IMR-90 (cell line): ENCODE measurements around the gene AHNAK. TPM values are rescaled to one million over a fixed set of nuclear protein-coding genes. Genes with fewer than 3 reads are reported as not detected.

Experiments
- ATAC-seq: fragments of 200-7000 bp; cut with Tn5 transposase; 2 replicates; pipeline ENCODE4 v1.9.1; 2020; ENCODE audit warnings: low read depth, mild to moderate bottlenecking, moderate library complexity
- BruUV-seq: library from RNA; stranded (reverse); fragments of 400-500 nt; replicated peaks from 2 replicates; lab custom pipeline; 2021; lab: Mats Ljungman, UMichigan
- CTCF ChIA-PET: fragments of 300-600 bp; formaldehyde crosslinking; extraction: SDS; loops from one replicate; lab custom pipeline; 2021; ENCODE audit warnings: antibody characterized with exemption; lab: Yijun Ruan, JAX
- POLR2A ChIA-PET: fragments of 300-600 bp; sonication (Branson Sonifier 250); formaldehyde crosslinking; loops from one replicate; lab custom pipeline; 2022; ENCODE audit warnings: antibody characterized with exemption; ENCODE audit not compliant: unreplicated experiment; lab: Charles Lee
- DNase-seq: peaks from one replicate; pipeline ENCODE4 v3.0.0; 2013
- H2AFZ ChIP-seq: replicated peaks from 2 replicates; pipeline ENCODE3; 2013; ENCODE audit warnings: low read length, mild to moderate bottlenecking; ENCODE audit not compliant: poor library complexity
- H2AK5ac ChIP-seq: 2 replicates; pipeline ENCODE4 v1.6.1; 2013; ENCODE audit warnings: low read depth, low read length, inconsistent platforms
- H2AK9ac ChIP-seq: replicated peaks from 2 replicates; pipeline ENCODE3; 2013; ENCODE audit warnings: mild to moderate bottlenecking, low read depth, low read length, moderate library complexity; ENCODE audit not compliant: poor library complexity
- H2BK120ac ChIP-seq: 2 replicates; pipeline ENCODE4 v1.6.1; 2013; ENCODE audit warnings: low read depth, low read length, inconsistent platforms
- H2BK15ac ChIP-seq: 3 replicates; pipeline ENCODE4 v1.6.1; 2013; ENCODE audit warnings: low read depth, low read length, inconsistent platforms
- H2BK20ac ChIP-seq: 2 replicates; pipeline ENCODE4 v1.6.1; 2013; ENCODE audit warnings: low read depth, mild to moderate bottlenecking, inconsistent platforms, low read length, moderate library complexity
- H2BK5ac ChIP-seq: 2 replicates; pipeline ENCODE4 v1.6.1; 2013; ENCODE audit warnings: mild to moderate bottlenecking, low read depth, low read length, inconsistent platforms; ENCODE audit not compliant: poor library complexity, severe bottlenecking
- H3K14ac ChIP-seq: replicated peaks from 2 replicates; pipeline ENCODE4 v1.6.1; 2013; ENCODE audit warnings: low read depth, low read length, inconsistent platforms
- H3K18ac ChIP-seq: 2 replicates; pipeline ENCODE4 v1.6.1; 2013; ENCODE audit warnings: low read depth, low read length, control low read depth
- H3K23ac ChIP-seq: 2 replicates; pipeline ENCODE4 v1.6.1; 2013; ENCODE audit warnings: low read depth, low read length, inconsistent platforms
- H3K27ac ChIP-seq: 2 replicates; pipeline ENCODE4 v1.5.1; 2013; ENCODE audit warnings: mild to moderate bottlenecking, control low read depth, low read length; ENCODE audit not compliant: insufficient read depth
- H3K27me3 ChIP-seq: 2 replicates; pipeline ENCODE4 v1.6.1; 2013; ENCODE audit warnings: low read length; ENCODE audit not compliant: control insufficient read depth, insufficient read depth
- H3K36me3 ChIP-seq: 2 replicates; pipeline ENCODE4 v1.6.1; 2013; ENCODE audit warnings: low read length, mixed read lengths; ENCODE audit not compliant: control insufficient read depth, insufficient read depth
- H3K4ac ChIP-seq: 2 replicates; pipeline ENCODE4 v1.6.1; 2013; ENCODE audit warnings: low read depth, low read length, inconsistent platforms
- H3K4me1 ChIP-seq: 2 replicates; pipeline ENCODE4 v1.6.1; 2013; ENCODE audit warnings: low read length, mixed read lengths; ENCODE audit not compliant: control insufficient read depth, insufficient read depth
- H3K4me2 ChIP-seq: 2 replicates; pipeline ENCODE4 v1.6.1; 2013; ENCODE audit warnings: low read depth, mild to moderate bottlenecking, control low read depth, low read length, moderate library complexity
- H3K4me3 ChIP-seq: 2 replicates; pipeline ENCODE4 v1.5.1; 2013; ENCODE audit warnings: low read depth, mild to moderate bottlenecking, control low read depth, low read length, moderate library complexity; ENCODE audit not compliant: insufficient read depth
- H3K56ac ChIP-seq: 2 replicates; pipeline ENCODE4 v1.6.1; 2013; ENCODE audit warnings: low read length, inconsistent platforms; ENCODE audit not compliant: insufficient read depth; ENCODE audit errors: extremely low read depth
- H3K79me1 ChIP-seq, 2 experiments: 2 replicates each; pipeline ENCODE4 v1.6.1; 2013; ENCODE audit warnings: low read length in 2 of 2, inconsistent platforms in 1 of 2, low read depth in 1 of 2
- H3K9ac ChIP-seq: 2 replicates; pipeline ENCODE4 v1.6.1; 2013; ENCODE audit warnings: low read depth, low read length, control low read depth
- H3K9me1 ChIP-seq: 2 replicates; pipeline ENCODE4 v1.6.1; 2013; ENCODE audit warnings: low read length, inconsistent platforms; ENCODE audit not compliant: insufficient read depth
- H3K9me3 ChIP-seq: 2 replicates; pipeline ENCODE4 v1.6.1; 2013; ENCODE audit warnings: low read length; ENCODE audit not compliant: control insufficient read depth, insufficient read depth
- H4K20me1 ChIP-seq: 2 replicates; pipeline ENCODE4 v1.6.1; 2013; ENCODE audit warnings: low read length, inconsistent platforms; ENCODE audit not compliant: insufficient read depth
- H4K5ac ChIP-seq: 2 replicates; pipeline ENCODE4 v1.6.1; 2013; ENCODE audit warnings: mild to moderate bottlenecking, low read depth, low read length, control low read depth
- H4K8ac ChIP-seq, 2 experiments: 2 replicates each; pipeline ENCODE4 v1.6.1; 2013; ENCODE audit warnings: low read depth in 2 of 2, low read length in 2 of 2, control low read depth in 1 of 2, inconsistent platforms in 1 of 2
- H4K91ac ChIP-seq: 2 replicates; pipeline ENCODE4 v1.6.1; 2013; ENCODE audit warnings: low read depth, low read length, inconsistent platforms; ENCODE audit not compliant: insufficient read depth
- MAZ ChIP-seq: IDR thresholded peaks from 2 replicates; pipeline ENCODE4 v1.6.1; 2012; ENCODE audit warnings: low read depth, mild to moderate bottlenecking, low read length, improper control_type of control experiment, moderate library complexity, borderline replicate concordance
- NFE2L2 ChIP-seq: fragments of 150-350 bp; IDR thresholded peaks from 2 replicates; pipeline ENCODE4 v1.6.1; 2016; ENCODE audit warnings: low read depth, mild to moderate bottlenecking, low read length
- WGBS, 2 experiments: methylation state at CpG; one replicate each; pipeline versions ENCODE4 v1.1.5 to v1.1.7; 2013; ENCODE audit warnings: missing lambda C conversion rate in 2 of 2; ENCODE audit not compliant: insufficient read length in 1 of 2; ENCODE audit errors: extremely low coverage in 2 of 2; 5-methylcytosine and 5-hydroxymethylcytosine counted together
- dilution Hi-C: fragments of 300-500 bp; cut with HindIII; formaldehyde crosslinking; loops from one replicate; pipeline ENCODE4 v1.14.3; 2018; ENCODE audit warnings: low sequenced_read_pairs; ENCODE audit not compliant: unreplicated experiment
- in situ Hi-C: fragments of 300-500 bp; cut with MboI; formaldehyde crosslinking; loops from 3 replicates; pipeline ENCODE4 v1.14.3; 2019; ENCODE audit warnings: low sequenced_read_pairs, inconsistent platforms, mixed read lengths
- intact Hi-C: fragments of 100-400 bp; cut with micrococcal nuclease; formaldehyde crosslinking; loops from 2 replicates; pipeline ENCODE4 v1.10.0; 2022
- polyA plus RNA-seq, 3 experiments: library from polyadenylated mRNA; depleted of rRNA; stranded (reverse); fragments of >200 nt; gene quantifications; 2 replicates each; pipeline ENCODE4 v1.2.3, GENCODE V29; 2012; ENCODE audit warnings: low replicate concordance in 1 of 3
- total RNA-seq: library from RNA; depleted of rRNA; stranded (reverse); fragments of >200 nt; gene quantifications from 2 replicates; pipeline ENCODE4 v1.2.3, GENCODE V29; 2012

The AHNAK gene
- total and polyA plus RNA-seq, 2 of the 4 experiments (the other 2 are of a cell fraction): 95.1 to 695 TPM

DNA sequence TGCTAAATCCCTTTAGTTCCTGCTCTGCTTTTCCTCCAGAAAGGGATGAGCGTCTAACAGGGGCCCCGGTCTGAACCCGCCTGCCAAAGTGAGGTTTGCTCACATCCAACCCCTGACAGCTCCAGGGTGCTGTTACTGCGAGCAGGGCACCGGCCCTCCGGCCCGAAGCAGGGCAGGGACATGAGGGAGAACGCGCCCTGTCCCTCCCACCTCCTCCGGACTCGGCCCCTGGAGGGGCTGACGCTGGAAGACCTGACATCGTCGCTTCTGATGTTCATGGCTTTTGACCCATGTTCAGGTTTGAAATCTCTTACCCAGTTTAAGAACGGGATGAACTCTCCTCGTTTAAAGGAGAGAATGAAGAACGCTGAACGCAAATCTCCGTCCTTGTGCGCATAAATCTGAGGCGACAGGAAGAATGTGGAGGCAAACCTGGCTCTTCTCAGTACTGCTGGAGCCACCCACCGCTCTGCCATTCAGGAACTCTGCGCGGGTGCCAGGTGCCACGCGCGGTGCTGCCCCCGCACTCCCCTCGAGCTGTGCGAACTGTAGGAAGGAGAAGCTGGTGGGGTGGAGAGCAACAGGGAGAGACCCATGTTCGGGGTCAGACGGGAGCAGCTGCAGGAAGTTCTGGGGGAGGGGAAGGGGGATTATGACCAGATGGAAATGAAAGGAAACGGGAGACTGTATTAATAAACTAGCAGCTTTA lies 27.9 kb upstream of the AHNAK start:
- peak overlapping the region; percentile 45; the same call in 1 of the 3 replicates for H2BK15ac ChIP-seq
- H3K9me1 ChIP-seq: peaks cover 11% of the 10 kb centered on the region
- POLR2A ChIA-PET: interaction anchor here (0.6 to 1.6 kb wide), 14 partner anchors 8 to 794 kb away, joined by 3 to 15 read pairs (median 4); partner anchors contain the start of genes C11orf98, CSKMT, GANAB and LRRN4CL
- WGBS, 2 experiments: 0% methylated on average over 28 of the region's 33 CpGs; no CpG with 5 or more reads in 1 of the 2 experiments
- peak overlapping the region; percentile 81 for H3K4me2 ChIP-seq
- H3K56ac ChIP-seq: peak overlapping the region; percentile 98
- peak overlapping the region; percentile 91 for H3K27ac ChIP-seq
- H4K5ac ChIP-seq: peak overlapping the region; percentile 84
- H4K20me1 ChIP-seq: peaks cover 35% of the 10 kb centered on the region
- TF ChIP-seq MAZ (peak; percentile 19; the same call in 1 of the 2 replicates), NFE2L2 (no peak)
- peak overlapping the region; percentile 97 to 99 for H4K8ac ChIP-seq
- H2AFZ ChIP-seq: peak overlapping the region; percentile 91
- intact Hi-C loops: no loop called here
- CTCF ChIA-PET: interaction anchor here (0.6 to 1.5 kb wide), 3 partner anchors 14 to 115 kb away, joined by 3 to 8 read pairs (median 3); partner anchors contain the start of gene LRRN4CL
- in situ Hi-C loops: no loop called here
- peaks cover 45% of the 10 kb centered on the region for H3K36me3 ChIP-seq
- peak overlapping the region; percentile 100 for H2AK9ac ChIP-seq
- no peaks in the 10 kb centered on the region for H3K9me3 ChIP-seq
- peak overlapping the region; percentile 69 for H2BK120ac ChIP-seq
- peaks cover 12% of the 10 kb centered on the region for H3K4me1 ChIP-seq
- H3K4me3 ChIP-seq: peak overlapping the region; percentile 53
- H2AK5ac ChIP-seq: peak overlapping the region; percentile 96
- peak overlapping the region; percentile 99 for H3K4ac ChIP-seq
- H4K91ac ChIP-seq: peak overlapping the region; percentile 98
- H3K9ac ChIP-seq: peak overlapping the region; percentile 96
- no peaks in the 10 kb centered on the region for H3K27me3 ChIP-seq
- peak; percentile 32 for ATAC-seq
- peak; percentile 29 for DNase-seq
- H3K14ac ChIP-seq: peak overlapping the region; percentile 100
- H2BK20ac ChIP-seq: no peak overlapping the region
- H2BK5ac ChIP-seq: peak overlapping the region; percentile 91
- dilution Hi-C loops: no loop called here
- peaks cover 18 to 73% of the 10 kb centered on the region in 2 experiments for H3K79me1 ChIP-seq
- TSS peak; percentile 75 for BruUV-seq
- H3K23ac ChIP-seq: peak overlapping the region; percentile 98
- peak overlapping the region; percentile 80 for H3K18ac ChIP-seq
